Gastroesophageal sphincter (tissue), 4 donors: ENCODE data around the gene PLA2G5. TPM values are rescaled to one million over a fixed set of nuclear protein-coding genes. Genes with fewer than 3 reads are reported as not detected.
"Not testable (repeated sequence)": the region's sequence is repeated elsewhere in the genome, so short reads cannot be mapped to it uniquely, and the experiment has no call there.

Experiments used
- ATAC-seq: fragments of 150-250 bp; one replicate; pipeline ENCODE4 v1.9.1; 2016; ENCODE audit warnings: mild to moderate bottlenecking, moderate library complexity
- H3K27ac ChIP-seq, 4 donors: fragments of 200-600 bp; sonication (generic) in 3 of 4; 1 replicate in 3 of 4; 2 replicates in 1 of 4; pipeline ENCODE4 v1.5.1; 2016 to 2019
- H3K27me3 ChIP-seq: fragments of 200-600 bp; sonication (generic); one replicate; pipeline ENCODE4 v1.5.1; 2019
- H3K36me3 ChIP-seq, 2 donors: fragments of 200-600 bp; sonication (generic); one replicate each; pipeline ENCODE4 v1.5.1; 2019; ENCODE audit warnings: control low read depth in 1 of 2
- H3K4me1 ChIP-seq, 3 donors: fragments of 200-600 bp; sonication (generic); 1 replicate in 2 of 3; 2 replicates in 1 of 3; pipeline ENCODE4 v1.5.1; 2016 to 2019; ENCODE audit warnings: control low read depth in 2 of 3
- H3K4me3 ChIP-seq, 2 donors: fragments of 200-600 bp; sonication (generic); one replicate each; pipeline ENCODE4 v1.5.1; 2019; ENCODE audit warnings: mild to moderate bottlenecking in 1 of 2, moderate library complexity in 1 of 2
- H3K9me3 ChIP-seq, 3 donors: fragments of 200-600 bp; sonication (generic); one replicate each; pipeline ENCODE4 v1.5.1; 2017 to 2019; ENCODE audit warnings: control low read depth in 2 of 3
- EP300 ChIP-seq: sonication (generic); formaldehyde crosslinking; IDR thresholded peaks from one replicate; pipeline ENCODE4 v1.6.1; 2017; ENCODE audit warnings: antibody characterized with exemption, mild to moderate bottlenecking
- POLR2A ChIP-seq, 2 donors: fragments of 450-650 bp; IDR thresholded peaks; one replicate each; pipeline ENCODE4 v1.6.1; 2017; ENCODE audit warnings: antibody characterized with exemption in 2 of 2, mild to moderate bottlenecking in 2 of 2, moderate library complexity in 1 of 2
- POLR2AphosphoS5 ChIP-seq: sonication (generic); formaldehyde crosslinking; IDR thresholded peaks from one replicate; pipeline ENCODE4 v1.6.1; 2017; ENCODE audit warnings: antibody characterized with exemption
- WGBS, 2 donors: methylation state at CpG; one replicate each; pipeline ENCODE4 v1.1.5; 2018; ENCODE audit warnings: low coverage in 1 of 2; 5-methylcytosine and 5-hydroxymethylcytosine counted together
- total RNA-seq, 4 donors: library from RNA; depleted of rRNA; stranded (reverse); fragments of >200 nt; gene quantifications; one replicate each; pipeline ENCODE4 v1.1.0, GENCODE V29; 2016
- TF ChIP-seq, protein P1 (sequence below), 4 experiments: fragments of 200-600 bp in 2 of 4; fragments of 450-650 bp in 2 of 4; sonication (generic) in 1 of 4; IDR thresholded peaks; one replicate each; pipeline ENCODE4 v1.5.1; 2017 to 2019; ENCODE audit warnings: antibody characterized with exemption in 4 of 4, mild to moderate bottlenecking in 2 of 4, moderate library complexity in 2 of 4

PLA2G5 gene
- total RNA-seq, 4 donors from 2014 or later: 8.8 to 47.1 (median 23.4) TPM

DNA sequence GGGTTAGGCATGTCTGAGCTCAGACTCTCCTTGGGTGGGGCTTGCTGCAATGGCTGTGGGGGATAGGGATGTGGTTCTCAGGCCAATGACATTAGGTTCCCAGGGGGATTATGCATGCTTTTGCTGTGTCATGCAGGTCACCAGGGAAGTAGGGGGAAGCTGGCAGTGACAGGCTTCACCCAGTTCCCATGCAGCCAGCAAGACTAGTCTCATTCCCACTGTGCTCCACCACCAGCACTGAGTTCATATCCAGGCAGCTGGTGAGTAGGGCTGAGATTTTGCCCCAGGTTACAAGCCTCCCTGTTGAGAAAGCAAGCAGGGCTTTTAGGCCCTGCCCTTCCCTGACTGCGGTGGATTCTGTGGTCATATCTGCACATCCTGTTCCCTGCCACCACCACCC lies 32.1 kb upstream of the PLA2G5 start:
- Histone ChIP-seq H3K4me3 (no peak overlapping the region), H3K36me3 (no peaks in the 10 kb centered on the region), H3K27ac (no peak overlapping the region), H3K27me3 (no peaks in the 10 kb centered on the region), H3K4me1 (no peaks in the 10 kb centered on the region), H3K9me3 (peaks cover 0 to 29% (median 0%) of the 10 kb centered on the region in 3 donors)
- WGBS, 2 donors: 80 to 88% methylated on average over 1 of the region's 1 CpG
- no peak for ATAC-seq
- TF ChIP-seq POLR2A (IDR thresholded peaks at IDR 0.05) (no peak), POLR2AphosphoS5 (no peak), EP300 (no peak)
- TF ChIP-seq, protein P1, sequence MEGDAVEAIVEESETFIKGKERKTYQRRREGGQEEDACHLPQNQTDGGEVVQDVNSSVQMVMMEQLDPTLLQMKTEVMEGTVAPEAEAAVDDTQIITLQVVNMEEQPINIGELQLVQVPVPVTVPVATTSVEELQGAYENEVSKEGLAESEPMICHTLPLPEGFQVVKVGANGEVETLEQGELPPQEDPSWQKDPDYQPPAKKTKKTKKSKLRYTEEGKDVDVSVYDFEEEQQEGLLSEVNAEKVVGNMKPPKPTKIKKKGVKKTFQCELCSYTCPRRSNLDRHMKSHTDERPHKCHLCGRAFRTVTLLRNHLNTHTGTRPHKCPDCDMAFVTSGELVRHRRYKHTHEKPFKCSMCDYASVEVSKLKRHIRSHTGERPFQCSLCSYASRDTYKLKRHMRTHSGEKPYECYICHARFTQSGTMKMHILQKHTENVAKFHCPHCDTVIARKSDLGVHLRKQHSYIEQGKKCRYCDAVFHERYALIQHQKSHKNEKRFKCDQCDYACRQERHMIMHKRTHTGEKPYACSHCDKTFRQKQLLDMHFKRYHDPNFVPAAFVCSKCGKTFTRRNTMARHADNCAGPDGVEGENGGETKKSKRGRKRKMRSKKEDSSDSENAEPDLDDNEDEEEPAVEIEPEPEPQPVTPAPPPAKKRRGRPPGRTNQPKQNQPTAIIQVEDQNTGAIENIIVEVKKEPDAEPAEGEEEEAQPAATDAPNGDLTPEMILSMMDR (IDR thresholded peaks at IDR 0.05): no peak

DNA sequence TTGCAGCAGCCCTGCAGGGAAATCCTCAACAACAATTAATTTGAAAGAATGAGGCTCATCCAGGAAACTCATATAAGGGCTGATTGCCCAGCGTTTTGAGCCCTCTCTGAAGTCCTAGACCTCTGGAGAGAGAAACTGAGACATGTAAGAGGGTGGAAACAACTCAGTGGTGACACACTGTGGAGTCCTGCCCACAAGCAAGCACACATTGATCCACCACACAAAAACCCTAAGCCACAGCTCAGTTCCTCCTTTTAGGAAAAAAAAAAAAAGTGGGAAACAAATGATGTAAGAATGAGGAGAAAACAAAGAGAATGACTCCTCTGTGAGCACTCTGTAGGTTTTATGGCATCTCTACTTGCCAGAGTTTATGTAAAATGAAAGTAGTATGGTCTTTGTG lies 22.9 kb upstream of the PLA2G5 start:
- WGBS, 2 donors: 70 to 86% methylated on average over 1 of the region's 1 CpG
- Histone ChIP-seq H3K27me3 (no peaks in the 10 kb centered on the region), H3K36me3 (no peaks in the 10 kb centered on the region), H3K4me3 (no peak overlapping the region), H3K27ac (no peak overlapping the region), H3K9me3 (no peaks in the 10 kb centered on the region), H3K4me1 (no peaks in the 10 kb centered on the region)
- ATAC-seq: no peak
- TF ChIP-seq POLR2AphosphoS5: no peak
- TF ChIP-seq, protein P1 (IDR thresholded peaks at IDR 0.05): no peak
- TF ChIP-seq EP300: no peak

DNA sequence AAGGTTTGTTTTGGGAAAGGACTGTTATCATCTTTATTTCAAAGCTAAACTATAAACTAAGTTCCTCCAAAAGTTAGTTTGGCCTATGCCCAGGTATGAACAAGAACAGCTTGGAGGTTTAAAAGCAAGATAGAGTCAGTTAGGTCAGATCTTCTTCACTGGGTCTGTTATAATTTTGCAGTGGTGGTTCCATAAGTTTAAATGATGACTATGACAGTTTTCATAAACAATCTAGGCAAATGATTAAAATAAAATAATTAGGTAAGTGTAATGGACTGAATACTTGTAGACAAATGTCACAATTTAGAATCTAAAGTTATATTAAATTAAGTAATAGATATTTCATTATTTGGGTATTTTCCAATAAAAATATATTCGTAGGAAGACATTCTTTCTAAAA lies 21.4 kb upstream of the PLA2G5 start:
- Histone ChIP-seq H3K36me3 (no peaks in the 10 kb centered on the region), H3K9me3 (no peaks in the 10 kb centered on the region), H3K4me1 (no peaks in the 10 kb centered on the region), H3K27ac (no peak overlapping the region), H3K4me3 (no peak overlapping the region), H3K27me3 (no peaks in the 10 kb centered on the region)
- no peak for ATAC-seq
- TF ChIP-seq, protein P1 (IDR thresholded peaks at IDR 0.05): no peak
- TF ChIP-seq POLR2A (IDR thresholded peaks at IDR 0.05): no peak
- TF ChIP-seq EP300: no peak
- no peak for TF ChIP-seq POLR2AphosphoS5
- 25 to 80% methylated on average over 1 of the region's 1 CpG for WGBS, 2 donors

DNA sequence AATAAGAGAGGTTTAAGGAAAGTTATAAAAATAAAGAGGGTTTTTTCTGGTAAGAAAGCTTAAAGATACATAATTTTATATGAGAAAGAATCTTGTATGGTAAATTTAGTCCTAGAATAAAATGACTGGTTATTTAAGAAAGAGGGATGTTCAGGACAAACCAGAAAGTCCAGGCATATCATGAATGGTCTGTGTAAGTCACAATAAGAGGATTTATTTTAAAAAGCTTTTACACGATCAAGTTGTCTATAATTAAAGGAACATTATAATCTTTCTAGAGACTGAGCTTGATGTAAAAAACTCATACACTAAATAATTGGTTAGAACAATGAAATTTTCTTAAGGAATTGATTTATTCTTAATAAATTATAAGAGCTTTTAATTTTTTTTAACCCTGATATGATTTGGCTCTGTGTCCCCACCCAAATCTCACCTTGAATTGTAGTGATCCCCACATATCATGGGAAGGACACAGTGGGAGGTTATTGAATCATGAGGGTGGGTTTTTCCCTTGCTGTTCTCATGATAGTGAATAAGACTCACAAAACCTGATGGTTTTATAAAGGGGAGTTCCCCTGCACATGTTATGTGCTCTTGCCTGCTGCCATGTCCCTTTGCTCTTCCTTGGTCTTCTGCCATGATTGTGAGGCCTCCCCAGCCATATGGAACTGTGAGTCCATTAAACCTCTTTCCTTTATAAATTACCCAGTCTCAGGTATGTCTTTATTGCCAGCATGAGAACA lies 20.8 kb upstream of the PLA2G5 start:
- not testable (repeated sequence) for H3K4me1 ChIP-seq, ATAC-seq, H3K27me3 ChIP-seq, H3K4me3 ChIP-seq, H3K36me3 ChIP-seq, H3K27ac ChIP-seq, H3K9me3 ChIP-seq
- WGBS, 2 donors: 50 to 80% methylated on average over 1 of the region's 1 CpG

DNA sequence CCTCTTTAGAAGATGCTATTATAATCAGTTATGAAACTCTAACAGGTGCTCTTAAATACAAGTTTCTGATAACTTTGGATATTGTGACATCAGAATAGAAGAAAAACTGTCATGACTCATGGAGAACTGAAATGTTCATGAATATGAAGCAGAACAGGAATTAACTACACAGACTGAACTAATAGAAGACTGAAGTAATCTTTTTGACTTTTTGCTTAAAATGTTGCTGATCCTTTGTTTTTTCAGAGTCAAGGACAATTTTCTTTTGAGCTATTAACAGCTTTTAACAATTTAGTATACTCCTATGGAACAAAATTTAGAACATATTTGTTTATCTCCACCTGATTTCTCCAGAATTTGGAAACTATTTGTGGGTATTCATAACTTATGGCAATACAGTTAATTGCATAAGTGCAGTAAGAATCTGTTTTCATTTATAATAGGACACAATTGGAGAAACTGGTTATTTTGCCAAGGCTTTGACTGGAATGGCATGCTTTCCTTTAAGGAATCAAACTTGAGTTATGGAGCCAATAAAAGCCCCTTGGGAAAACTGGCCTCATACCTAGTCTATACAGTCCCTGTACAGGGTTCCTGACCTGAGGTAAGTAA lies 18.7 kb upstream of the PLA2G5 start:
- no peaks in the 10 kb centered on the region for H3K36me3 ChIP-seq
- no peak overlapping the region for H3K4me3 ChIP-seq
- H3K27ac ChIP-seq: no peak overlapping the region
- H3K9me3 ChIP-seq: no peaks in the 10 kb centered on the region
- TF ChIP-seq, protein P1 (IDR thresholded peaks at IDR 0.05): no peak
- TF ChIP-seq POLR2A (IDR thresholded peaks at IDR 0.05): no peak
- TF ChIP-seq EP300: no peak
- TF ChIP-seq POLR2AphosphoS5: no peak
- no peaks in the 10 kb centered on the region for H3K27me3 ChIP-seq
- no peaks in the 10 kb centered on the region for H3K4me1 ChIP-seq
- no peak for ATAC-seq
